ENCODE measurements around the gene SIX4. TPM values are rescaled to one million over a fixed set of nuclear protein-coding genes. Genes with fewer than 3 reads are reported as not detected.

SIX4 gene
- total RNA-seq, 1 donor from 2014 or later: 5.2 TPM

DNA sequence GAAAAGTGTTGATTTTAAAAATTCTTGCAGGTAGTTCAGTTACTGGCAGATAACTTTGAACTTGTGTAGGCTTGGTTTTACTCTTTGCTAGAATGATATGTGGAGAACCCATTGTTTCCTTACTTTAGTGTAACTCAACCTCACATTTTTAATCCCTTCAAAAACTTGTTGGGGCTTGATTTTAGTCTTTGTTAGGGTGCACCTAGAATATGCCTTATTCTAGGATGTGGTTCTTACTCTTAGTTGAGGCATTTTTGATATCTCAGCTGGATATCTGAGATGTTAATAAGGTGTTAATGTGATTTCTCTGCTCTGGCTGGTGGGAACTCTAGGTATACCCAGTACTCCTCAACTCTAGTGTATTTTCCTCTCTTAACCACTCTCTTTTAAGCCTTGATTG is 20.4 kb upstream of the SIX4 start:
- H3K4me1 Mint-ChIP-seq: no peaks in the 10 kb centered on the region
- no peaks in the 10 kb centered on the region for H3K27me3 Mint-ChIP-seq (ENCODE audit: low read depth)
- H3K27ac Mint-ChIP-seq (ENCODE audit: unreplicated experiment): no peak overlapping the region
- H3K9me3 Mint-ChIP-seq: peaks cover 2% of the 10 kb centered on the region
- DNase-seq (ENCODE audit: low read depth, low spot score): no peak
- TF ChIP-seq, protein P1, sequence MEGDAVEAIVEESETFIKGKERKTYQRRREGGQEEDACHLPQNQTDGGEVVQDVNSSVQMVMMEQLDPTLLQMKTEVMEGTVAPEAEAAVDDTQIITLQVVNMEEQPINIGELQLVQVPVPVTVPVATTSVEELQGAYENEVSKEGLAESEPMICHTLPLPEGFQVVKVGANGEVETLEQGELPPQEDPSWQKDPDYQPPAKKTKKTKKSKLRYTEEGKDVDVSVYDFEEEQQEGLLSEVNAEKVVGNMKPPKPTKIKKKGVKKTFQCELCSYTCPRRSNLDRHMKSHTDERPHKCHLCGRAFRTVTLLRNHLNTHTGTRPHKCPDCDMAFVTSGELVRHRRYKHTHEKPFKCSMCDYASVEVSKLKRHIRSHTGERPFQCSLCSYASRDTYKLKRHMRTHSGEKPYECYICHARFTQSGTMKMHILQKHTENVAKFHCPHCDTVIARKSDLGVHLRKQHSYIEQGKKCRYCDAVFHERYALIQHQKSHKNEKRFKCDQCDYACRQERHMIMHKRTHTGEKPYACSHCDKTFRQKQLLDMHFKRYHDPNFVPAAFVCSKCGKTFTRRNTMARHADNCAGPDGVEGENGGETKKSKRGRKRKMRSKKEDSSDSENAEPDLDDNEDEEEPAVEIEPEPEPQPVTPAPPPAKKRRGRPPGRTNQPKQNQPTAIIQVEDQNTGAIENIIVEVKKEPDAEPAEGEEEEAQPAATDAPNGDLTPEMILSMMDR (conservative IDR thresholded peaks at IDR 0.05): no peak
- H3K4me3 Mint-ChIP-seq: no peak overlapping the region
- H3K36me3 Mint-ChIP-seq (ENCODE audit: low read depth): no peaks in the 10 kb centered on the region

GRCh38 chr14:60738843-60739508 is 14.8 kb upstream of the SIX4 start:
- H3K4me1 Mint-ChIP-seq: peaks cover 20% of the 10 kb centered on the region
- TF ChIP-seq, protein P1 (conservative IDR thresholded peaks at IDR 0.05): no peak
- peaks cover 2% of the 10 kb centered on the region for H3K9me3 Mint-ChIP-seq
- H3K27me3 Mint-ChIP-seq (ENCODE audit: low read depth): no peaks in the 10 kb centered on the region
- DNase-seq (ENCODE audit: low read depth, low spot score): no peak
- no peak overlapping the region for H3K27ac Mint-ChIP-seq (ENCODE audit: unreplicated experiment)
- H3K4me3 Mint-ChIP-seq: no peak overlapping the region
- H3K36me3 Mint-ChIP-seq (ENCODE audit: low read depth): no peaks in the 10 kb centered on the region

DNA sequence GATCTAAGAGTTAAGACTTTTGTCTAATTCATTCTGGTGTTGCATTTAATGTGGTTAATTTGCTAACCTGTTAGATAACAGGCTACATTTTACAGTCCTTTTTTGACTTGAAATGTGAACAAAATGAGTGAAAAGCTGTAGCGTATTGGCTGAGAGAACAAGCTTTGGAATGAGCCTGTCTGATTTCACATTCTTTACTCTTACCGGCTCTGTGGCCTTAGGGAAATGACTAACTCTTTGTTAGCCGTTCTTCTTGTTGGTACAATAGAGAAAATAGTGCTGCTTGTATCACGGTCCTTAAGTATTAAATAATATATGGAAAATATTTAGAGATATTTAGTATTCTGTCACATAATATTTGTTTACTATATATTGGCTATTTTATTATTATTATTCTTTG is 12.3 kb upstream of the SIX4 start:
- H3K4me3 Mint-ChIP-seq: peak overlapping the region; percentile 99
- peaks cover 16% of the 10 kb centered on the region for H3K27me3 Mint-ChIP-seq (ENCODE audit: low read depth)
- TF ChIP-seq, protein P1 (conservative IDR thresholded peaks at IDR 0.05): no peak
- H3K9me3 Mint-ChIP-seq: no peaks in the 10 kb centered on the region
- no peak for DNase-seq (ENCODE audit: low read depth, low spot score)
- no peaks in the 10 kb centered on the region for H3K36me3 Mint-ChIP-seq (ENCODE audit: low read depth)
- H3K4me1 Mint-ChIP-seq: peaks cover 20% of the 10 kb centered on the region
- H3K27ac Mint-ChIP-seq (ENCODE audit: unreplicated experiment): no peak overlapping the region

- Mint-ChIP-seq H3K27me3 (ENCODE audit: low read depth) (peaks cover 26% of the 10 kb centered on the region), H3K36me3 (ENCODE audit: low read depth) (no peaks in the 10 kb centered on the region), H3K4me1 (peaks cover 20% of the 10 kb centered on the region), H3K27ac (ENCODE audit: unreplicated experiment) (no peak overlapping the region), H3K4me3 (peak overlapping the region; percentile 99), H3K9me3 (no peaks in the 10 kb centered on the region)
- TF ChIP-seq, protein P1 (conservative IDR thresholded peaks at IDR 0.05): no peak
- DNase-seq (ENCODE audit: low read depth, low spot score): no peak
These were observed 11.3 kb upstream of the SIX4 start for GRCh38 chr14:60735416-60735815.

GRCh38 chr14:60734465-60735242 is 10.5 kb upstream of the SIX4 start, which contains the start of gene MNAT1:
Gene MNAT1, plus strand, starts transcription at chr14:60734761. Its CDS starts 102 bp downstream, at chr14:60734863.
- Mint-ChIP-seq H3K4me3 (peak within 1 kb of the TSS; percentile 99), H3K27me3 (ENCODE audit: low read depth) (peaks cover 34% of the 10 kb centered on the region), H3K27ac (ENCODE audit: unreplicated experiment) (peak within 1 kb of the TSS; percentile 96), H3K9me3 (no peaks in the 10 kb centered on the region), H3K4me1 (peaks cover 20% of the 10 kb centered on the region), H3K36me3 (ENCODE audit: low read depth) (no peaks in the 10 kb centered on the region)
- TF ChIP-seq, protein P1 (conservative IDR thresholded peaks at IDR 0.05): peak; percentile 19
- peak; percentile 73 for DNase-seq (ENCODE audit: low read depth, low spot score)

All from neural crest cell (in vitro differentiated cells).